ENCODE measurements around the gene ZNF205. TPM values are rescaled to one million over a fixed set of nuclear protein-coding genes. Genes with fewer than 3 reads are reported as not detected.

ZNF205 gene
- total and polyA plus RNA-seq, 9 of the 15 experiments (the other 6 are each of a cell fraction or from before 2014, with no cell fraction given), result 2.4 to 11.8 (median 5.1) TPM; not detected in 2

DNA sequence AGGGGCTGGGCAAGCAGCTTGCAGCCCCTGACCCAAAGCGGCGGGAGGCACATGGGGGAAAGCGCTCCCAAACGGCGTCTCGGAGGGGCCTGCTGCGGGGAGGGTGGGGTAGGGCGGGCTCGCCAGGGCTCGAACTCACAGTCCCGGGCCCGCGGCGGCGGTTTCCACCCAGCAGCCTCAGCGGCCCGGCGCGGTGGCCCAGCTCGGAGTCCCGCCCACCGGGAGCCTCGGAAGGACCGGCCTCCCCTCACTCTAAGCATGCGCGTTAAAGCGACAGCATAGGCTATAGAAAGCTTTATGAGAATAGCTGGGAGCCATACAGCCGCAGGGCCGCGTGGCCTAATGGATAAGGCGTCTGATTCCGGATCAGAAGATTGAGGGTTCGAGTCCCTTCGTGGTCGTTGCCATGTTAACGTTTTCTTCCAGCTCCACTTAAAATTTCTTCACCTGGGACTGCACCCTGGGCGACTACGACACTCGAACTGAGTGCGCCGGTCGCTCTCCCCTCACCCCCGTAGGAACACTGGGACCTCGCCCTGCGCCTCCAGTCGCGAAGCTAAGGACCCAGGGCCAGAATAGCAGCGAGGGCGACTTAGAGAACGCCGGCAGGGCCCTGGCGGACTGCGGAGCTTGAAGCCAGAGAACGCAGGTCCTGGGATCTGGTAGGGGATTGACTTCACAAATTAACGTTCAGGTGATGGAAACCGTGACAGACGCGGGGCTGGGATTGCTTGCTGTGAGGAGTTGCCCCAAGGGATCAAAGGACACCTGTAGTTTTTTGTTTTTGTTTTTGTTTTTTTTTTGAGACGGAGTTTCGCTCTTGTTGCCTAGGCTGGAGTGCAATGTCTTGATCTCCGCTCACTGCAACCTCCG lies 38.2 kb downstream of the ZNF205 start (continued):
- TF ChIP-seq ZNF77 (CRISPR knock-in tag; IDR thresholded peaks at IDR 0.05), result no peak
- TF ChIP-seq CBFA2T2 (conservative IDR thresholded peaks at IDR 0.05), result no peak
- no peak for TF ChIP-seq TEAD1 (CRISPR knock-in tag; IDR thresholded peaks at IDR 0.05)
- TF ChIP-seq, protein P1, sequence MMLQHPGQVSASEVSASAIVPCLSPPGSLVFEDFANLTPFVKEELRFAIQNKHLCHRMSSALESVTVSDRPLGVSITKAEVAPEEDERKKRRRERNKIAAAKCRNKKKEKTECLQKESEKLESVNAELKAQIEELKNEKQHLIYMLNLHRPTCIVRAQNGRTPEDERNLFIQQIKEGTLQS (IDR thresholded peaks at IDR 0.05), result no peak
- TF ChIP-seq, protein P1 (CRISPR knock-in tag; conservative IDR thresholded peaks at IDR 0.05), result no peak; the same call in 1 of the 2 replicates
- TF ChIP-seq, protein P2, sequence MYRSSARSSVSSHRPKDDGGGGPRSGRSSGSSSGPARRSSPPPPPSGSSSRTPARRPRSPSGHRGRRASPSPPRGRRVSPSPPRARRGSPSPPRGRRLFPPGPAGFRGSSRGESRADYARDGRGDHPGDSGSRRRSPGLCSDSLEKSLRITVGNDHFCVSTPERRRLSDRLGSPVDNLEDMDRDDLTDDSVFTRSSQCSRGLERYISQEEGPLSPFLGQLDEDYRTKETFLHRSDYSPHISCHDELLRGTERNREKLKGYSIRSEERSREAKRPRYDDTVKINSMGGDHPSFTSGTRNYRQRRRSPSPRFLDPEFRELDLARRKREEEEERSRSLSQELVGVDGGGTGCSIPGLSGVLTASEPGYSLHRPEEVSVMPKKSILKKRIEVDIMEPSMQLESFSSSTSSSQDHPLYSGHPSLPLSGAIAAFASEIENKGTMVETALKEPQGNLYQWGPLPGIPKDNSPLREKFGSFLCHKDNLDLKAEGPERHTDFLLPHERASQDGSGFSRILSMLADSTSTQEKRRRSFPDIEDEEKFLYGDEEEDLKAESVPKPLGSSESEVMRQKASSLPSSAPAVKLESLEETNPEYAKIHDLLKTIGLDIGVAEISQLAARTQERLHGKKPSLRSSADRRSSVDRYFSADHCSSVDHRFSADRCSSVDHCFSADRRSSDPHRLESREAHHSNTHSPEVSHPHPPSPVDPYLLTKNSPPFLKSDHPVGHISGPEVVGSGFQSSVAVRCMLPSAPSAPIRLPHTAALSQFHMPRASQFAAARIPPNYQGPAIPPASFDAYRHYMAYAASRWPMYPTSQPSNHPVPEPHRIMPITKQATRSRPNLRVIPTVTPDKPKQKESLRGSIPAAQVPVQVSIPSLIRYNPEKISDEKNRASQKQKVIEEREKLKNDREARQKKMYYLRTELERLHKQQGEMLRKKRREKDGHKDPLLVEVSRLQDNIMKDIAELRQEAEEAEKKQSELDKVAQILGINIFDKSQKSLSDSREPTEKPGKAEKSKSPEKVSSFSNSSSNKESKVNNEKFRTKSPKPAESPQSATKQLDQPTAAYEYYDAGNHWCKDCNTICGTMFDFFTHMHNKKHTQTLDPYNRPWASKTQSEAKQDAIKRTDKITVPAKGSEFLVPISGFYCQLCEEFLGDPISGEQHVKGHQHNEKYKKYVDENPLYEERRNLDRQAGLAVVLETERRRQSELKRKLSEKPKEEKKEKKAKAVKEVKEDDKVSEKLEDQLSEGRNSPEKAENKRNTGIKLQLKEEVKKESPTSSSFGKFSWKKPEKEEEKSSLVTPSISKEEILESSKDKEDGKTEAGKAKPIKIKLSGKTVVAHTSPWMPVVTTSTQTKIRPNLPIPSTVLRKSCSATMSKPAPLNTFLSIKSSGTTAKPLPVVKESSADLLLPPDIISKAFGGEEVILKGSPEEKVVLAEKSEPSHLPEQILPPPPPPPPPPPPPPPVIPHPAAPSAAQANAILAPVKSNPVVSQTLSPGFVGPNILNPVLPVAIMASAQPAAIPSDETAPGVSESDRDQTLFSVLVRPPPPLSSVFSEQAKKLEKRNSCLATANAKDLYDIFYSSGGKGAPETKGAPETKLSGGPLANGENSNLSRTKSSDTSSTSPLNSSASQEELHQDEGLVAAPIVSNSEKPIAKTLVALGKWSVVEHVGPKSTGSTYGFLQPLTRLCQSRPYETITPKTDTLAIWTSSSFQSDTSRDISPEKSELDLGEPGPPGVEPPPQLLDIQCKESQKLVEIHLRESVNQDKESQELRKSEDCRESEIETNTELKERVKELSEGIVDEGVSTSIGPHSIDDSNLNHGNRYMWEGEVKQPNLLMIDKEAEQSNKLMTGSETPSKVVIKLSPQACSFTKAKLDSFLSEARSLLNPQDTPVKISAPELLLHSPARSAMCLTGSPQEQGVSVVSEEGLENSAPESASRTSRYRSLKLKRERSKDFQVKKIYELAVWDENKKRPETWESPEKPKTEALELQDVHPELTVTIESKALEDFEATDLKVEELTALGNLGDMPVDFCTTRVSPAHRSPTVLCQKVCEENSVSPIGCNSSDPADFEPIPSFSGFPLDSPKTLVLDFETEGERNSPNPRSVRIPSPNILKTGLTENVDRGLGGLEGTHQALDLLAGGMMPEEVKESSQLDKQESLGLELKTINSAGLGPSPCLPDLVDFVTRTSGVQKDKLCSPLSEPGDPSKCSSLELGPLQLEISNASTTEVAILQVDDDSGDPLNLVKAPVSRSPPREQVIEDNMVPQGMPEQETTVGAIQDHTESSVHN (IDR thresholded peaks at IDR 0.05; ENCODE audit: borderline replicate concordance in 1 of 2, low read depth in 1 of 2), result no peak
- no peak for TF ChIP-seq MCM5 (IDR thresholded peaks at IDR 0.05; ENCODE audit: low read depth)
- peak; percentile 40; the same call in 1 of the 2 replicates for TF ChIP-seq SREBF1 (IDR thresholded peaks at IDR 0.05; ENCODE audit: borderline replicate concordance, low read depth, low read length)
- TF ChIP-seq RBM15 (IDR thresholded peaks at IDR 0.05; ENCODE audit: insufficient read depth, low read length), result no peak
- no peak for TF ChIP-seq MTA2 (IDR thresholded peaks at IDR 0.05; ENCODE audit: low read depth)
- TF ChIP-seq, protein P3, sequence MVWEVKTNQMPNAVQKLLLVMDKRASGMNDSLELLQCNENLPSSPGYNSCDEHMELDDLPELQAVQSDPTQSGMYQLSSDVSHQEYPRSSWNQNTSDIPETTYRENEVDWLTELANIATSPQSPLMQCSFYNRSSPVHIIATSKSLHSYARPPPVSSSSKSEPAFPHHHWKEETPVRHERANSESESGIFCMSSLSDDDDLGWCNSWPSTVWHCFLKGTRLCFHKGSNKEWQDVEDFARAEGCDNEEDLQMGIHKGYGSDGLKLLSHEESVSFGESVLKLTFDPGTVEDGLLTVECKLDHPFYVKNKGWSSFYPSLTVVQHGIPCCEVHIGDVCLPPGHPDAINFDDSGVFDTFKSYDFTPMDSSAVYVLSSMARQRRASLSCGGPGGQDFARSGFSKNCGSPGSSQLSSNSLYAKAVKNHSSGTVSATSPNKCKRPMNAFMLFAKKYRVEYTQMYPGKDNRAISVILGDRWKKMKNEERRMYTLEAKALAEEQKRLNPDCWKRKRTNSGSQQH (CRISPR knock-in tag; IDR thresholded peaks at IDR 0.05), result no peak
- no peak for TF ChIP-seq JUN (IDR thresholded peaks at IDR 0.05; ENCODE audit: borderline replicate concordance, low read depth, low read length)
- TF ChIP-seq JUN (CRISPR knock-in tag; IDR thresholded peaks at IDR 0.05; ENCODE audit: borderline replicate concordance), result no peak
- TF ChIP-seq, protein P4, sequence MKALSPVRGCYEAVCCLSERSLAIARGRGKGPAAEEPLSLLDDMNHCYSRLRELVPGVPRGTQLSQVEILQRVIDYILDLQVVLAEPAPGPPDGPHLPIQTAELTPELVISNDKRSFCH (CRISPR knock-in tag; IDR thresholded peaks at IDR 0.05), result no peak
- TF ChIP-seq, protein P4 (tag; IDR thresholded peaks at IDR 0.05), result peak; percentile 48; the same call in 1 of the 2 replicates
